Fibroblast of the conjunctiva (primary cell): ENCODE results near the gene RABL6.
"Not testable (repeated sequence)": the region's sequence is repeated elsewhere in the genome, so short reads cannot be mapped to it uniquely, and the experiment has no call there.

Experiments used
- DNase-seq: peaks from one replicate; pipeline ENCODE4 v3.0.0-alpha.2; 2010; ENCODE audit warnings: low read depth

Gene RABL6

DNA sequence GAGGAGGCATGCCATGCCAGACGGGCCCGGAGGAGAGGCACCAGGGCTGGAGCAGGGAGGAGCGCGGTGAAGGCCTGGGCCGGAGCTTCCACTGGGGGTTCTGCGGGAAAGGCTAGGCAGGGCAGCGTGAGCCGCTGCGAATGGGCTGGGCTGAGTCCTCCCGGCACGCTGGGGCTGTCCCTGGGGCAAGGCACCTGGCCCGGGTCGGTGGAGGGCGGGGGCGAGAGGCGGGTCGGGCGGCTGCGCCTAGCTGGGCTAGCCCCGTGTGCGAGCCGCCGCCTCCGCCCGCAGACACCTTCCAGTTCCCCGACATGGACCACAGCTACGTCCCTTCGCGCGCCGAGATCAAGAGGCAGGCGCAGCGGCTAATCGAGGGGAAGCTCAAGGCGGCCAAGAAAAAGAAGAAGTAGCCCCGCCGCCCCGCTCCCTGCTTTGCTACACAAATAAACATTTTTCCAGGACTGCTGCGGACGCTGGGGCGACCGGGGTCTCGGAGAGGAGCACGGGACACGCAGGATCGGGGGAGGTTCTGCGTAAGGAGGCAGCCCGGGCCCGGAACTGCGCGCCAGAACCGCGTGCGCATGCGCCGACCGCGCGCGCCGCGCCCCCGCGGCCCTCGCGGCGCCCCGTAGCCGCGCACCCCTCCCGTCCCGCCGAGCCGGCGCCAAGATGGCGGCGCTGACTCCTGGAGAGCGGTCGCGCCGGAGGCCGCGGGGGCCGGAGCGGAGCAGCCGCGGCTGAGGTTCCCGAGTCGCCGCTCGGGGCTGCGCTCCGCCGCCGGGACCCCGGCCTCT lies at the start of gene RABL6:
Gene RABL6 (plus strand): TSS at position 668 of the 794 bp plus-strand sequence. CDS start 249 bp downstream, outside the sequence.
- DNase-seq, result peak; percentile 35

- no peak for DNase-seq
Observed at GRCh38 chr9:136759001-136759400, 48.7 kb upstream of the RABL6 start.

DNA sequence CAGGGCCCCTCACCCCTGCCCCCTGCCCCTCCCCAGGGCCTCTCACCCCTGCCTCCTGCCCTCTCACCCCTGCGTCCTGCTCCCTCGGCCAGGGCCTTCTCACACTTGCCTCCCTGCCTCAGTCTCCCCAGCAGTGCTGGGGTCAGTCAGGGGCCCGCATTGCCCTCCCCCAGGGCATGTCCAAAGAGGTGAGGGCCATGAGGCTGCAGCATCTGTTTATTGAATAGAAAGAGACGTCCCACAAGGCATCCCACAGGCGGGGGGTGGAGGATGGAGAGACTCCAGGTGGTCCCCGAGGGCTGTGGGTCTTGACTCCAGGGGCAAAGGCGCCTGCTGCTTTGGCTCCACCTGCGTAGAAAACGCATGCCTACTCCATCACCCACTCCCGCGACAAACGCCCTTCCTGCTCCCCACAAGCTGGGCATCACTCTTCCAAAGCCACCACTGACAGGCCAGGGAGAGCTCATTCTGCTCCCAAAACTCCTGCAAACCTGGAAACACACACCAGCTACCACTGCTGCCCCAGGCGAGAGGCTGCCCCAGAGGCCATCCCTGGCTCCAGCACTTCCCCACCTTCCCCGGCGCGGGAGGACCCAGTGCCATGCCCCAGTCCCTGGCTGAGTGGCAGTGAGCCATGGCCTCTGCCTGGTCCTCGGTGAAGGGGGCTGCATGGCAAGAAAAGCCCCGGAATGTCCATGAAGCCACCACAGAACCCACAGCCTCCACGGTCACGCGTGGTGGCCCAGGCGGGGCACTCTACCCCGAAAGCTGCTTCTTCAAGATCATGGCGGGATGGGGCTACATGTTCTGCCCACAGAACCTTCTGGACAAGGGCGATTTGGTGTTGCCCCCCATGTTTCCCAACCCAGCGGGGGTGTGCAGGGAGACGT lies 48.1 kb upstream of the RABL6 start:
- no peak for DNase-seq

GRCh38 chr9:136760424-136760823 lies 47.3 kb upstream of the RABL6 start:
- DNase-seq, result no peak

- peak; percentile 35 for DNase-seq
Observed at GRCh38 chr9:136760834-136761544, 46.8 kb upstream of the RABL6 start.

- DNase-seq, result no peak
Observed at GRCh38 chr9:136761545-136761981, 46.2 kb upstream of the RABL6 start.

- no peak for DNase-seq
Observed at GRCh38 chr9:136762221-136762691, 45.5 kb upstream of the RABL6 start.

- DNase-seq, result no peak
Observed at GRCh38 chr9:136762915-136763648, 44.7 kb upstream of the RABL6 start.

GRCh38 chr9:136763649-136764035 lies 44.1 kb upstream of the RABL6 start:
- no peak for DNase-seq

DNA sequence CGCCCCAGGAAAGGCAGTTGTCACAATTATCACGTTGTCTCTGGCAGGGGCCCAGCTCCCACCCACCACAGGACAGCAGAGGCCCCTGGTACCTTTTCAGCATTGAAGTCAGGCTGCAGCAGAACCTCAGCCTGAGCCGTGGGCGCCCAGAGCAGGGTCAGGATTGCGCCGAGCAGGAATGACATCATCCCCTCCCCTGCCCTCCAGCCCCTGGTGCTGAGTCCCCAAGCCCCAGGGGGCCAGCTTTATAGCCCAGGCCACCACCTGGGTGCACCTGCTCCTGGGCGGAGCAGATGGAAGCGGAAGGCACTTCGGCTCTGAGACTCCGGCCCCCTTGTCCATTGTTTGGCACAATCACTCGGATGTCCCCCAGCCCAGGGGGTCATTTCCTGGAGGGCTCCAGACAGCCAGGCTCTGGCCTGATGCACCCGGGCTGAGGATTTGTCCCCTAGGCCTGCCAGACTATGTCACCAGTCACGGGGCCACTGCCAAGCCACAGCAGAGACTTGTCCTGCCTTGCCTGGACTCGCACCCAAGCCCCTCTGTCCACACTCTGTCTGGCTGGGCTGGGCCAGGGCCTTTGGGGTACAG lies 43.4 kb upstream of the RABL6 start, which contains the start of gene LCN15:
Gene LCN15 (minus strand): TSS at position 218 of the 591 bp plus-strand sequence. CDS start 30 bp downstream, at position 188.
- no peak for DNase-seq

DNA sequence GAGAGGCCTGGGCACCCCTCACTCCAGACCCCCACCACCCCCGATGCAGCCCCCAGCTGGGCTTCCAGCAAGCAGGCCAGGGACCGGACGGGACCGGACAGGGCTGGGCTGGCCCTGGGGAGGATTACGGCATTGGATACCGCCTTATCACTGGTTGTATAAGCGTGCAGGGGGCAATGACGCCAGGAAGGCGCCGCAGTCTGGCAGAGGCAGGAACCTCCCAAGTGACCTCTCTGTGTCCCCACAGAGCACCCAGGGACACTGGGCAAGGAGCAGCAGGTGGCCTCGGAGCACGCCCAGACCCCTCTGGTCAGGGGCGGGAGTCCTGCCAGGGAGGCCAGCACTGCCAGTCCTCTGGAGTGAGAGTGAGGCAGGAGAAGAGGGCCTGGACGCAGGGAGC lies 42.7 kb upstream of the RABL6 start:
- no peak for DNase-seq

GRCh38 chr9:136765745-136766409 lies 41.9 kb upstream of the RABL6 start:
- DNase-seq, result not testable (repeated sequence)

GRCh38 chr9:136766410-136767120 lies 41.2 kb upstream of the RABL6 start:
- not testable (repeated sequence) for DNase-seq

- DNase-seq, result no peak
Observed at GRCh38 chr9:136769710-136770191, 38.0 kb upstream of the RABL6 start.

- DNase-seq, result no peak
Observed at GRCh38 chr9:136771907-136772415, 35.8 kb upstream of the RABL6 start.

DNA sequence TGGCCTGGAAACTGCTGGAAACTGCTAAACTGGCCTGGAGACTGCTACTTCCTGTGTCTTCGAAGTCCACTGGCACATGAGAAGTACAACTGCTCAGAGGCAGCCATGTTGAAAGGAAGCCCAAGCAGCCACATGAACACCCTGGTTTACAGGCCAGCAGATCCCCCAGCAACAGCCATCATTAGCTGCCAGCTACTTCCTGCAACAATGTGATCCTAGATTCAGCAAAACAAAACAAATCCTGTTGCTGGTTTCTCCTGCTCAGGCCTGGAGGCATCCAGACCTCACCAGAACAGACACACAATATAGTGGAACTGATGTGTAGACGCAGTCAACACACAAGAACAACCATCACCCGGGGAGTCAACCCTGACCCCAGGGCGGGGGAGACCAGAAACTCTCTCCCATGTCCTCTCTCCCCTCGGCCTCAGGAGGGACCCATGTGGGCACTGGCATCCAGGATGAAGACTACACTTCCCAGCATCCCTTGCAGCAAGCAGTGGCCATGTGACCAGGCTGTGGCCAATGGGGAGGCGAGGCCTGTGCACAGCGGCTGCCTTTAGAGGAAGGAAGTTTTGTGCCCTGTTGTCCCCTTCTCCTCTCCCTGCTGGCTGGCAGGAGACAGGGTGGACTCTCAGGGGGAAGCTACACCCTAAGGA lies 34.2 kb upstream of the RABL6 start:
- no peak for DNase-seq

- DNase-seq, result no peak
Observed at GRCh38 chr9:136774416-136775045, 33.2 kb upstream of the RABL6 start.

DNA sequence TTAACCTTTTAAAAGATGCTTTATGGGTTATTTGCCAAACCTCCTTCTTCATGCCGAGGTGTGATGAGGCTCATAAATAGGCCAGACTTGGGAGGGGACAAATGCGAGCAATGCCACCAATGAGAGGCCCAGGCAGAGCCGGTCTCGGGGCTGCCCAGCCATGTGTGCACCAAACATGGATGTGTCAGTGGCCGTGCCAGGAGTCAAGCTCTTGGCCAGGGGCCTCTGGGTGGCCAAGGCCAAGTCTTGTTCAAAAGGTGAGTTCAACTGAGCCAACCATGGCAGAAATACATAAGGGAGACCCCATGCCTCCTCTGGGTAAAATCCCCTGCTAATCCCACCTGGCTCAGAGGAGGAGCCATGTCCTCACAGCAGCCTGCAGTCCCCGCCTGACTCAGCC lies 32.6 kb upstream of the RABL6 start:
- no peak for DNase-seq
